ENCODE results near the gene SAP130.
"Not testable (repeated sequence)": the region's sequence is repeated elsewhere in the genome, so short reads cannot be mapped to it uniquely, and the experiment has no call there.

The SAP130 gene

DNA sequence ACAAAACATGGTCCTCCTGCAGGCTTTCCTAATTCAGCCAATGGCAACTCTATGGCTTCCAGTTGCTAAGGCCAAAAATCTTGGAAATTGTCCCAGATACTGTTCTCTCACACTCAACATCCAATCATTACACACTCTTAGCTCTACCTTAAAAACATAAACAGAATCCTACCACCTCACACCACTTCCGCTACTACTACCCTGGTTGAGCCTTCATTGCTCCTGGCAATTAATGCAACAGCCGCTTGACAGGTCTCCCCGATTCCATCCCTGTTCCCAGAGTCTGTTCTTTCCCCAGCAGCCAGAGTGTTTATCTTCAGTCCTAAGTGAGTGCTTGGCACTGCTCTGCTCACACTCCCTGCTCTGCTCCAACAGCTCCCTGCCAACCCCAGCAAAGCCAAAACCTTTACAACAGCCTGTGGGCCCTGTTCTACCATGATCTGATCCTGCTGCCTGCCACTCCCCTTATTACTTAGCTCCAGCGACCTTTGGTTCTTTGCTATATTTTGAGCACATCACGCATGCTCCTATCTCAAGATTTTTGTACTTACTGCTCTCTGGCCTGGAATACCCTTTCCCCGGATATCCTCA lies 74.6 kb downstream of the SAP130 start:
- no peak for DNase-seq (ENCODE audit: low read depth, low spot score)

- no peak for DNase-seq (ENCODE audit: low read depth, low spot score)
Measured at GRCh38 chr2:127951026-127951425, 76.8 kb downstream of the SAP130 start.

DNA sequence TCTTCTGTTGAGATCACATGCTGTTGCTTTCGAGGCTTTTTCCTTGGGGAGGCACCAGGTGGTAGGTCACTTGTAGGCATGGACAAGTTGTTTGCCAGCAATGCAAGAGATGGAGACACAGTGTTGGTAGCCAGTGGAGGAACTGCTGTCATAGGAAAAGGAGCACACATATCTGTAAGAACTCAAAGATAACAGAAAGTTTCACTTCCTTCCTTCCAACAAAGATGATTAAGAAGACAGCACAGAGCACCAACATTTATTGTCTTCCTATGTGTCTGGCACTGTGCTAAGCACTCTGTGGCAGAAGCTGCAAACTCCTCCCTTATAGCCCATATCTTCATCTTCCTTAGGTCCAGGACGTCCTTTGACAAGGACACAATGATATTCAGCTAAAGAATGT lies 77.6 kb downstream of the SAP130 start:
- no peak for DNase-seq (ENCODE audit: low read depth, low spot score)

GRCh38 chr2:127945281-127945680 lies 82.6 kb downstream of the SAP130 start:
- DNase-seq (ENCODE audit: low read depth, low spot score) = no peak

DNA sequence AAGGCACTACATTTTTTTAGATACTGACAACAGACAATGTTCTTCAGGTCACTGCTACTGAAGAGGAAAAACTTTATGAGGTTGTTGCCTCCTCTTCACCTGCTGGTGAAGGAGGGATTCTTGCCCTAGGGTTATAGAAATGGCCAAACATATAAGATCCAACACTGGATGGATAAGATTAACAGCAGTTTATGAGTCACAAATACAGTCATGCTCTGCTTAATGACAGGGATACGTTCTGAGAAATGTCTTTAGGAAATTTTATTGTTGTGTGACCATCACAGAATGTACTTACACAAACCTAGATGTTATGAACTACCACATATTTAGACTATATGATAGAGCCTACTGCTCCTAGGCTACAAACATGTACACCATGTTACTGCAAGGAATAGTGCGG lies 84.7 kb downstream of the SAP130 start:
- no peak for DNase-seq (ENCODE audit: low read depth, low spot score)

- no peak for DNase-seq (ENCODE audit: low read depth, low spot score)
Measured at GRCh38 chr2:127942002-127942401, 85.9 kb downstream of the SAP130 start.

GRCh38 chr2:127941461-127941860 lies 86.4 kb downstream of the SAP130 start:
- no peak for DNase-seq (ENCODE audit: low read depth, low spot score)

DNA sequence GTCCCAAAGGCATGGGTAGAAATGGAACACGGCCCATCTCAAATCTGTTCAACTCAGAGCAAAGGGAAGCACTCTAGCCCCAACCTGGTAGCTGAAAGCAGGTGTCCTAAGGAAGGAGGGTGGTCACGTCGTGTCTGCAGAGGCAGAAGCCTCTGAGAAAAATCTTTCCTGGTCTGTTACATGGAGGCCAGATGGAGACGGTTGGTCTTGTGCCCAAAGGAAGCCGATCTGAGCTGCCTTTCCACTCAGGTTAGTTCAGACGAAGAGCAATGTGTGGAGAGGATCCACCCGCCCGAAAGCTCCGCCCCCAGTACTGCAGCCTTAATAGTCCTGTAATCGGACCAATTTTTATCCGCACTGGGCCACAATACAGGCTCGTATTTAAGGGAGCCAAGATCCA lies 87.2 kb downstream of the SAP130 start:
- DNase-seq (ENCODE audit: low read depth, low spot score) = no peak

DNA sequence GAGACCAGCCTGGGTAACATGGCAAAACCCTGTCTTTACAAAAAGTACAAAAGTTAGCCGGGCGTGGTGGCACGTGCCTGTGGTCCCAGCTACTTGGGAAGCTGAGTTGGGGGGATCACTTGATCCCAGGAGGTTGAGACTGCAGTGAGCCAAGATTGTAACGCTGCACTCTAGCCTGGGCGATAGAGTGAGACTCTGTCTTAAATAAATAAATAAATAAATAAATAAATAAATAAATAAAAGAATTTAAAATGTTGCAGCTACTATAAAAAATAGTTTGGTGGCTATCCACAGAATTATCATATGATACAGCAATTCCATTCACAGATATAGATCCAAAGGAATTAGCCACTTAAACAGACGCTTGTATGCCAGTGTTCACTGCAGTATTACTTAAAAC lies 92.5 kb downstream of the SAP130 start:
- DNase-seq (ENCODE audit: low read depth, low spot score) = no peak

DNA sequence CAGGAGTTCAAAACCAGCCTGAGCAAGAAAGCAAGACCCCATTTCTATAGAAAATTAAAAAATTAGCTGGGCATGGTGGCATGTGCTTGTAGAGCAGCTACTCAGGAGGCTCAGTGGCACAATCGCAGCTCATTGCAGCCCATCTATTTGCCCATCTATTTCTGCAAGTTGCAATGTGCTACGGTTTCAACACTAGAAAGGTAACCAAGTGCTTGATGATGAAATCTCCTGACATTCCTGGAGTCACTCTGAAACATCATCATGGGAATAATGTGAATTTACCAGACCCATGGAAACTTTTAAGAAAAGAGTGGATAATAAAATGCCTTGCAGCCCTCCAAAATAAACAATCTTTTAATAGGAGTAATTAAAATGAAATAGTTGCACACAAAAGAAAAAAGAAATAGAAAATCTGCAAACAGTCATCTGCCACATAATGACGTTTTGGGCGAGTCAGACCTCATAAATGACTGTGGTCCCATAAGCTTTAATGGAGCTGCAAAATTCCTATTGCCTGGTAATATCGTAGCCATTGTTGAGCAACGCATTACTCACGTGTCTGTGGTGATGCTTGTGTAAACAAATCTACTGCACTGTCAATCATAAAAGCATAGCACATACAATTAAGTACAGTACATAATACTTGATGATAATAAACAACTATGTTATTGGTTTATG lies 95.5 kb downstream of the SAP130 start:
- DNase-seq (ENCODE audit: low read depth, low spot score) = no peak

- no peak for DNase-seq (ENCODE audit: low read depth, low spot score)
Measured at GRCh38 chr2:127929449-127929848, 98.4 kb downstream of the SAP130 start.

DNA sequence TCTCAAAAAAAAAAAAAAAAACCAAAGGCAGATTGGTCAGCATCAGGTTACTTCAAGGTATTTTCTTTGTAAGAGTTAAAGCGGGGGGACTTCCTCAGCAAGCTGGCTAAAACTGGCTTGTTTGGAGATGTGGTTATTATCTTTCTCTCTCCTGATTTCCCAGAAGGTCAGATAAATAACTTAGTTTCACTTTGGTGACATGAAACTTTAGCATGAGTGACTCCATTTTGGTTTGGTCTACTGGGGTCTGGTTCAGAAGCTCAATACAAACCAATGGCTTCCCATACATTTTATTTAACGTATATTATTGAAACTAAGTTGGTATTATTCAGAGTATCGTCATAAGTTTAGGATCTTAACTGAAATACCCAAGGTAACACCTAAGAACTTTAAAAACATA lies 100.5 kb downstream of the SAP130 start:
- DNase-seq (ENCODE audit: low read depth, low spot score) = no peak

GRCh38 chr2:127917916-127918315 lies 109.9 kb downstream of the SAP130 start:
- no peak for DNase-seq (ENCODE audit: low read depth, low spot score)

- no peak for DNase-seq (ENCODE audit: low read depth, low spot score)
Measured at GRCh38 chr2:127913808-127914457, 113.9 kb downstream of the SAP130 start.

GRCh38 chr2:127911737-127912136 lies 116.1 kb downstream of the SAP130 start:
- DNase-seq (ENCODE audit: low read depth, low spot score) = no peak

DNA sequence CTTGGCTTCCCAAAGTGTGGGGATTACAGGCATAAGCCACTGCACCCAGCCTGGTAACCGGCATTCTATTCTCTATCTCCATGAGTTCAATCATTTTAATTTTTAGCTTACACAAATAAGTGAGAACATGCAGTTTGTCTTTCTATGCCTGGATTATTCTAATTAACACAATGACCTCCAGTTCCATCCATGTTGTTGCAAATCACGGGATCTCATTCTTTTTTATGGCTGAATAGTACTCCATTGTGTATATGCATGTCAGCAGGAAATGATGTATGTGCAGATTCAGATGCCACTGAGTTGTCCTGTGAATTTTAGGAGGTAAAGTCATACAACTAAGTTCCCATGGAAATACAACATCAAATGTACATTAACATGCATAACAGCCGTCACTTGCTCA lies 117.4 kb downstream of the SAP130 start:
- DNase-seq (ENCODE audit: low read depth, low spot score) = no peak

GRCh38 chr2:127909019-127909418 lies 118.8 kb downstream of the SAP130 start:
- no peak for DNase-seq (ENCODE audit: low read depth, low spot score)

- DNase-seq (ENCODE audit: low read depth, low spot score) = not testable (repeated sequence)
Measured at GRCh38 chr2:127907733-127908400, 120.0 kb downstream of the SAP130 start.

DNA sequence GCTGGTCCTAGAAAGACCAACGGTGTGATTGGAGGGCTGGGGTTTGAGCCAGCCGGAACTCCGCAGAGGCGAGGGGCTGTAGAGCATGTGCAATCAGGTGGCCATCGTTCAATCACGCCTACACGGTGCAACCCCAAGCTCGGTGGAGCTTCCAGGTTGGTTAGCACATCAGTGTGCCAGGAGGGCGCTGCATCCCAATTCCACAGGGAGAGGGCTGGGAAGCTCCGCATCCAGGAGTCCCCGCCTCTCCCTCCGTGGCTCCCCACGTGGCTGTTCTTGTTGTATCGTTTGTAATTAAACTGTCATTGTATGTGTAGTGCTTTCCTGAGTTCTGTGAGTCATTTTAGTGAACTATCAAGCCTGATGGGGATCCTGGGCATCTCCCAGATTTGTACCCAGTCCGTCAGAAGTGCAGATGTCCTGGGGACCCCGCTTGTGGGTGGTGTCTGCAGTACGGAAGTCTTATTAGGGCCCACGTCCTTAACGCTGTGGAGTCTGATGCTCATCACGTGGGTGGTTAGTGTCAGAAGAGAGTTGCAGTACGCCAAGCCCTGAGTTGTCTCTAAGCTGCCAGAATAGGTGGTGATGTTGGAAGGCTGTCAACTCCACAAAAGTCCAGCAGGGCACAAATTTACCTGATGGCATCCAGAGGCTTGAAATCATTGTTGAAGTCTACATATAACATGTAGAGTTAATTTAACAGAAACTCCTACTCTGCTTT lies 121.5 kb downstream of the SAP130 start:
- DNase-seq (ENCODE audit: low read depth, low spot score) = no peak

DNA sequence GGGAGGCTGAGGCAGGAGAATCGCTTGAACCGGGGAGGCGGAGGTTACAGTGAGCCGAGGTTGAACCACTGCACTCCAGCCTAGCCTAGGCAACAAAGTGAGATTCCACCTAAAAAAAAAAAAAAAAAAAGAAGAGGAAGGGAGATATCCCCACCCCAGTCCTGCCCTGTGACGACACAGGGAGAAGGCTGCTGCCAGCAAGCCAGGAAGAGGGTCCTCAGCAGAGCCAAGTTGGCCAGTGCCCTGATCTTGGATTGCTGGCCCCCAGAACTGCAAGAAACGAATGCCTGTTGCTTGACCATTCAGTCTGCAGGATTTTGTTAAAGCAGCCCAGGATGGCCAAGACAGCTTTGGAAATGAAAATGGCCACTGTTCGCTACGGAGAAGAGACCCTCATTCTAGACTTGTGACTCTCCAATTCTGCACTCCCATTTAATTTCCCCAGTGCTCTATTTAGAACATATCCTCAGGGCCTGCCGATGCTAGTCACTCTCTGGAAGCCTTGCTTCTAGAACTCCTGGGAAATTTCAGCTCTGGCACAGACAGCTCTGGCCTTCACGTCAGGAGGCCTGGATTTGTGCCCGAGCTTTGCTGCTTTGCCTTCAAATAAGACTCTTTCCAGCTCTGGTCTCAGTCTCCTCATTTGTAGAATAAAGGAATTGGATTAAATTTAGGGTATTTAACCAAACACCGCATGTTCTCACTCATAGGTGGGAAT lies 126.4 kb downstream of the SAP130 start:
- DNase-seq (ENCODE audit: low read depth, low spot score) = no peak

GRCh38 chr2:127897531-127898211 lies 130.2 kb downstream of the SAP130 start:
- DNase-seq (ENCODE audit: low read depth, low spot score) = no peak
